Right ventricle myocardium superior (tissue), 1 donor: ENCODE measurements around the gene GRID2. TPM values are rescaled to one million over a fixed set of nuclear protein-coding genes. Genes with fewer than 3 reads are reported as not detected.

ENCODE experiments used
- ATAC-seq: fragments of 200-7000 bp; cut with Tn5 transposase; one replicate; pipeline ENCODE4 v1.9.1; 2020; ENCODE audit warnings: mild to moderate bottlenecking; ENCODE audit not compliant: poor library complexity
- DNase-seq: peaks from one replicate; pipeline ENCODE4 v3.0.0-alpha.2; 2020
- intact Hi-C: fragments of 100-400 bp; cut with DNase I; formaldehyde crosslinking; loops from one replicate; pipeline ENCODE4 v1.11.2; 2022
- total RNA-seq: library from RNA; stranded (reverse); fragmentation: NEBNext Ultra II Directional; extraction: Animal tissue kit (Norgen Biotek cat#: 25700); gene quantifications from one replicate; pipeline ENCODE4 v1.2.1, GENCODE V29; 2021
- donor health status: DM: no; HTN: yes; CAD: no; lungs with severe emphysema.

GRID2 gene
- total RNA-seq, 1 donor from 2014 or later = not detected

GRCh38 chr4:92483341-92483740 lies 179.6 kb downstream of the GRID2 start:
- no peak for ATAC-seq
- intact Hi-C loops = no loop called here
- no peak for DNase-seq

- ATAC-seq = no peak
- DNase-seq = no peak
- intact Hi-C loops = no loop called here
Measured at GRCh38 chr4:92488496-92488895, 184.7 kb downstream of the GRID2 start.

DNA sequence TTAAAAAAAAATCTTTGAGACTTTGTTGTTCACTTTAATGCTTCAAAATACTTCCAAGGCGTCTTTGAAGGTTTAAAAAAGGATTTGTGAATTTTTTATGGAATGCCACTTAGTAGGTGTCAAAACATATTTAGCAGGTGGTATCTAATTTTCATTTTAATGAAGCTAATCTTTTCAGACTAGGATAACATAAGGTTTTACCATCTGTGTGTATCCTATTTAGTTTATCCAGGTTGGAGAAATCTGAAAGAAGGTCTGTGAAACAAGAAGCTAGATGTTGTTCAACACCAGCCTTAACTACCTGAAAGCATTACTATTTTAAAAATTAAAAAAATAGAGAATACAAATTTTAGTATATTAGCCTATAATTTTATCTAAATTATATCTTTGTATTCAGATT lies 193.4 kb downstream of the GRID2 start:
- DNase-seq = no peak
- no peak for ATAC-seq
- intact Hi-C loops = no loop called here

DNA sequence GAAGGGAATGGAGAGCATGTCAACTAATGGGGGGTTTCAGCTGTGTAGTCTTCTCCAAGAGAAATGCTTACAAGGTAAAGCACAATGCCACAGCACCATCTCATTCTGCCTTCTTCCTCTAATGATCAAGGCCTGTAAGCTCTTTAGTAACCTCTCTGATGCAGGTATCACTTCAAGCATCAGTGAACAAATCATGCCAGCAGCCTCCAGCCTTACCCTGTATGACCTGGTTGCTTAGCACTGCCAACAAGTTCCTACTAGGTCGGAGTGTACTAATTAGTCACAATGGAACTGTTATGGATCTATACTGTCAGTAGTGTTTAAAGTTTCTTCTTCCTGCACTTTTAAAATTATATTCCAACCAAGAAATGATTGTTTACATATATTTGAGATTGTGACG lies 197.7 kb downstream of the GRID2 start:
- DNase-seq (no peak), ATAC-seq (no peak)
- intact Hi-C loops = no loop called here

DNA sequence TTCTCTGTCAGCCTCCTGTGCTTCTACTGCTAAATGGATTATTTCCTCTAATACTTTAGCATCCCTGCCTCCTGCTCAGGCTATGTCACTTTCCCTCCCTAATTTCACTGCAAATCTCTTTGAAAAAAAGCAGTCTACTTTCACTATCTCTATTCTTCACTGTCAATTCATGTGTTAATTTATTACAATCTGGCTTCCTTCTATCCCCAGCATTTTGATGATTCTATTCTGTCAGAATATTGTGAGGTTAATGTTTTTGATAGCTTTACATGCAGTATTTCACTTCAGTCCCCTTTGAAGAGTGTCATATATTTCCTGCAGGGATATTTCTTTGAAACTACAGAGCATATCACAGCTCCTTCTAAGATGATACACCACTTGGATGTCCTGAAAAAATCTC lies 203.2 kb downstream of the GRID2 start:
- intact Hi-C loops = no loop called here
- DNase-seq (no peak), ATAC-seq (no peak)

DNA sequence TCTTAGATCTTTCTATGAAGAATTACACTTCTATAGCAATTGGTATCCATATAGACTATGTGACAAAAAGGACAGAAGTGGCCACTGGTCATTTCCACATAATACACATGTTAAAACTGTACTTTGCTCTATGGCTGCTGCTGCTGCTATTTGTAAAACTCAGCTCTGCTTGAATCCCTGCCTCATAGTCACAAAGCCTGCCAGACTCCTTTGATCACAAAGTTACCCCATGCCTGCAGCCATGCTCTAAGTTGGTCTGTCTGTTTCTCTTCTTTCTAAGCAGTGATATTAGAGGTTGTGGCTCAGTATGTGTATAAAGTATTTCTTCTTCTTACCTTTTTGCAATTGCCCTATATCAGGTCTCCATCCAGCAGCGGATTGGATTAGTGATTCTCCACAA lies 210.9 kb downstream of the GRID2 start:
- no peak for DNase-seq
- intact Hi-C loops = no loop called here
- ATAC-seq = no peak

GRCh38 chr4:92516450-92516849 lies 212.7 kb downstream of the GRID2 start:
- ATAC-seq (no peak), DNase-seq (no peak)
- intact Hi-C loops = no loop called here

GRCh38 chr4:92519727-92520126 lies 216.0 kb downstream of the GRID2 start:
- ATAC-seq (no peak), DNase-seq (no peak)
- intact Hi-C loops = no loop called here

DNA sequence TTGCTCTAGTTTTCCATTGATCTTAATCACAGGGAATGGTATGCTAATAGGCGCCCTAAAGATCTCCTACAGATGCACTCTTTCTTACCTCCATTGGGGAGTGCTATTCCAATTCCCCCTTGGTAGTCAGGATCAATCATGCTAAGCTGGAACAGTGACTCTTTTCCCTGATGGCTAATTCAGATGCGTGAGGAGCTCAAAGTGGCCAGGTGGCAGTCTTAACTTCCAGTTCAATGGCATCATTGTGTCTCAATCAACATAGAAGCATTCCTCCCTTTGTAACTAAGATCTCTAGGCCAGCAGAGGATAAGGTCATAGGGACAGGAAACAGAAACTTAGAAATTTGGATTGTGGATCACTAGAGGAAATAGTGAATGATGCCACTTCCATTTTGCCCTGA lies 216.8 kb downstream of the GRID2 start:
- no peak for ATAC-seq
- DNase-seq = no peak
- intact Hi-C loops = no loop called here

DNA sequence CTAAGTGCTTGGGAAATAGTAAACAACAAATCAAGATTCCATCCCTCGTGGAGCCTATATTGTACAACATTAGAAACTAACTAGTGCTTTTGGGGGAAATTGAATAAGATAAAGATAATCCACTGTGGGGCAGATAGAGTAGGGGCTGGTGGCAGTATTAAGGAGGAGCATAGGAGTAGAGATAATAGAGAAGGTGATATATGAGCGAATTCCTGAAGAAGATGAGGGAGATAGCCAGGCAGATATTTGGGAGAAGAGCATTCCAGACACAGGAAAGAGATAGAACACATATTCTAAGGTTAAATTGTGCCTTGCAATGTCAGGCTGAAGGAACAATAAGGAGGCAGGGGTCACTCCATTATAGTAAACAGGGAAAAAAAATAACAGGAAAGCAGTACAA lies 218.2 kb downstream of the GRID2 start:
- intact Hi-C loops = no loop called here
- no peak for DNase-seq
- ATAC-seq = no peak

- DNase-seq (no peak), ATAC-seq (no peak)
- intact Hi-C loops = no loop called here
Measured at GRCh38 chr4:92522356-92522755, 218.6 kb downstream of the GRID2 start.

GRCh38 chr4:92524131-92524530 lies 220.4 kb downstream of the GRID2 start:
- intact Hi-C loops = no loop called here
- DNase-seq (no peak), ATAC-seq (no peak)

GRCh38 chr4:92528541-92528940 lies 224.8 kb downstream of the GRID2 start:
- ATAC-seq (no peak), DNase-seq (no peak)
- intact Hi-C loops = no loop called here

DNA sequence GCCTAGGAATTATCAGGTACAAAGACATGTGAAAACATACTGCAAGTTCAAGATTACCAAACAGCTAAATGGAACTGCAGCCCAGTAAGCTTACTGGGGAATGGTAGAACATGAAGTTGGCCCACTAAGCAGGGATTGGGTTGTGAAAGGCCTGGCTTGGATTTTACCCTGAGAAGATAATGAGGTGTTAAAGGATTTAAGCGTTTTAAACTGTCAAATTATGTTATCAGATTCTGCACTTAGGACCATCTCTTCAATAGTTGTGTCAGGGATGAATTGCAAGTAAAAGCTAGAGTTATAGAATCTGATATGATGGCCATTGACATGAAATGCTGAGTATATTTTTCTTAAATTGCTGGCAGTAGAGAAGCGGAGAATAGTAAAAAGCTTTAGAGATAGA lies 225.7 kb downstream of the GRID2 start:
- ATAC-seq (no peak), DNase-seq (no peak)
- intact Hi-C loops = no loop called here

GRCh38 chr4:92535599-92535998 lies 231.8 kb downstream of the GRID2 start:
- DNase-seq (no peak), ATAC-seq (no peak)
- intact Hi-C loops = no loop called here

- intact Hi-C loops = no loop called here
- ATAC-seq (no peak), DNase-seq (no peak)
Measured at GRCh38 chr4:92551616-92552015, 247.8 kb downstream of the GRID2 start.

- DNase-seq (no peak), ATAC-seq (no peak)
- intact Hi-C loops = no loop called here
Measured at GRCh38 chr4:92566269-92566668, 262.5 kb downstream of the GRID2 start.

GRCh38 chr4:92580816-92581215 lies 277.1 kb downstream of the GRID2 start:
- ATAC-seq = no peak
- intact Hi-C loops = no loop called here
- no peak for DNase-seq

DNA sequence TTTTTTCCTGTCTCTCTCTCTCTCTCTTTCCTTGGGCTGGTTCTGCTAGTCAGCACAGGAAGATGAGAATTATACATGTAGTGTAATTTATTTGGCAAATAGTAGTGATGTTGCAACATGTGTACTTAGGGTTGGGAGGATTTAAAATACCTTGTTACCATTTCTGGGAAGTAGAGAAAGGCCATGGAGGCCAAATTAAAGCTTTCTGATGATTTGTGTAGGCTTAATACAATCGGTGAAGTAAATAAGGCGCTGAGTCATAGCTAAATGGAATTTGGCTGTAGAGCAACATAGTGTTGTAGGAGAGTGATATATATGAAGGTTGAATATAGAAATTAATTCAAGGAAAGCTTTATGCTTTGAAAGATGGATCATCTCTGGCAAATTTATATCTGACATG lies 295.3 kb downstream of the GRID2 start:
- intact Hi-C loops = no loop called here
- no peak for ATAC-seq
- DNase-seq = no peak

DNA sequence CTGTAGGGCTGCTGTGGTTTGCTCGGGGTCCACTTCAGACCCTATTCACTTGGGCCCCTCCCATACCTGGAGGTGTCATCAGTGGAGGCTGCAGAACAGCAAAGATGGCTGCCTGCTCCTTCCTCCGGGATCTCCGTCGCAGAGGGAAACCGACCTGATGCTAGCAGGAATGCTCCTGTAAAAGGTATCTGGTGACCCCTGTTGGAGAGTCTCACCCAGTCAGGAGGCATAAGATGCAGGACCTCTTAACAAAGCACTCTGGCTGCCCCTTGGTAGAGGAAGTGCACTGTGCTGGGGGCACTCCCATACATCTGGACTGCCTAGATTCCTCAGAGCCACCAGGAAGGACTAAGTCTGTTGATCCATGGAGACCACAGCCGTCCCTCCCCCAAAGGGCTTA lies 296.9 kb downstream of the GRID2 start:
- DNase-seq (no peak), ATAC-seq (no peak)
- intact Hi-C loops = no loop called here

GRCh38 chr4:92606227-92606626 lies 302.5 kb downstream of the GRID2 start:
- intact Hi-C loops = no loop called here
- ATAC-seq = no peak
- no peak for DNase-seq

DNA sequence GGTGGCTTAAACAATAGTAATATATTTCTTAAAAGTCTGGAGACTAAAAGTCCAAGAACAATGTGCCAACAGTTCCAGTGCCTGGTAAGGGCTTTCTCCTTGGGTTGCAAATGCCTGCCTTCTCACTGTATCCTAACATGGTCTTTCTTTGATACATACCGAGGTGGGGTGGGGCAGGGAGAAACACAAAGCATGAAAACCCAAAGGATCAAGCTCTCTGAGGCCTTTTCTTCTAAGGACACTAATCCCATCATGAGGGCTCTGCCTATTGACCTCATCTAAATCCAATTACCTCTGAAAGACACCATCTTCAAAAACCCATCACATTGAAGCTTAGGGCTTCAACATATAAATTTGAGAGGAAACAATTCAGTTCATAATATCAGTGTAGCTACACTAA lies 311.3 kb downstream of the GRID2 start:
- no peak for ATAC-seq
- intact Hi-C loops = no loop called here
- DNase-seq = no peak
